T follicular helper cell (primary cell): Measurements from ENCODE around the gene GAK.

Source experiments
- DNase-seq: peaks from one replicate; pipeline ENCODE4 v3.0.0-alpha.2; 2020; ENCODE audit warnings: low read depth

Gene GAK

DNA sequence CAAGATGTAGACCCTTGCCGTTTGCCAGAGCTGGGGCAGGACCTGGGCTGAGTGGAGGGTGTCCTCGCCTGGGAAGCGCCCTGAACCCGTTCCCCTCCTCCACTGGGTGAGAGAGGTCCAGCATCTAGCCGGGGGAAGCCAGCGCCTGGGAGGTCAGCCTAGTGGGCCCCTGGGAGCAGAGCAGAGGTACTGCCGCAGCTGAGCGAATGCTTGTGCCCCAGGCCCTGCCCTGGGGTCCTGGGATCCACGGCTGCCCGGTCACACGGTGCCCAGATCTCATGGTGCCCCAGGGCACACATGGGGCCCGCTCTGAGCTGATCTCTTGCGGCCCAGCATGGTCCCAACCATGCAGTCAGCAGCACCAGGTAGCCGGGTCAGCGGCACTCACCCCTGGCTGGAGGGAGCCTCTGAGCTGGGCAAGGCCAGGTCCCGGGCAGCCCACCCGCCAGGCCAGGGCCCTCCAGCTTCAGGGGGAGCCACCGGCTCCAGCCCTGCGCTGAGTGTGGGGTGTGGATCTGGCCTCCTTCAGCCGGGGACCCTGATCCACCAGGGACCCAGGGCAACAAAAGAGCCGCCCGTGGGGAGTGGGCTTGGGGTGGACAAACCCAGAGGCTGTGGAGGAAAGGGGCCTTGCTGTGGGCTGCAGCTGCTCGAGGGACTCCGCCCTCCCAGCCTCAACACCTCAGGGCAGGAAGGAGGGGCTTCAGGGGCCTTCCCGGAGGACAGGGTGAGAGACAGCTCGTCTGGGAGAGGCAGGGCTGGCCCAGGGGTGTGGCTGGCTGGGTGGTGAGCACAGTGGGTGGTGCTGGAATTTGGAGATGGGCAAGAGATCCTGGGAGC is 102.1 kb downstream of the GAK start:
- no peak for DNase-seq

DNA sequence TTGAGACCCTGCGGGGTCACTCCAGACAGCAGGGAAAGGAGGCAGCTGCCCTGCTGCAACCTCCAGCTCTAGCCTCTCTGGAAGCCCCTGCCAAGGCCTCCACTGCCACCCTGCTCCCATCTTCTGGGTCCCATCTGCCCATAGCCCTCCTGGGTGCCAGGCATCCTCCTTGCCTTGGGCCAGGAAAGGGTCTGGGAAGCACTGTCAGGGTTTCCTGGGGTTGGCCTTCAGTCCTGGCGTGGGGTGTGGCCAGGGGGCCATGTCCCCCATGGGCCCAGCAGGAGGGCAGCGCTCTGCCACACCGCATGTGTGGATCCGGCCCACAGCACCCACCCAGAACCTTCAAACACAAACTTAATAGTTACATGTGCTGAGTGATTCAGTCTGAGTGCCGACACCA is 102.8 kb downstream of the GAK start:
- DNase-seq, result no peak

- DNase-seq, result no peak
Observed at GRCh38 chr4:828641-829271, 103.4 kb downstream of the GAK start.

- DNase-seq, result no peak
Observed at GRCh38 chr4:827209-828081, 104.7 kb downstream of the GAK start.

DNA sequence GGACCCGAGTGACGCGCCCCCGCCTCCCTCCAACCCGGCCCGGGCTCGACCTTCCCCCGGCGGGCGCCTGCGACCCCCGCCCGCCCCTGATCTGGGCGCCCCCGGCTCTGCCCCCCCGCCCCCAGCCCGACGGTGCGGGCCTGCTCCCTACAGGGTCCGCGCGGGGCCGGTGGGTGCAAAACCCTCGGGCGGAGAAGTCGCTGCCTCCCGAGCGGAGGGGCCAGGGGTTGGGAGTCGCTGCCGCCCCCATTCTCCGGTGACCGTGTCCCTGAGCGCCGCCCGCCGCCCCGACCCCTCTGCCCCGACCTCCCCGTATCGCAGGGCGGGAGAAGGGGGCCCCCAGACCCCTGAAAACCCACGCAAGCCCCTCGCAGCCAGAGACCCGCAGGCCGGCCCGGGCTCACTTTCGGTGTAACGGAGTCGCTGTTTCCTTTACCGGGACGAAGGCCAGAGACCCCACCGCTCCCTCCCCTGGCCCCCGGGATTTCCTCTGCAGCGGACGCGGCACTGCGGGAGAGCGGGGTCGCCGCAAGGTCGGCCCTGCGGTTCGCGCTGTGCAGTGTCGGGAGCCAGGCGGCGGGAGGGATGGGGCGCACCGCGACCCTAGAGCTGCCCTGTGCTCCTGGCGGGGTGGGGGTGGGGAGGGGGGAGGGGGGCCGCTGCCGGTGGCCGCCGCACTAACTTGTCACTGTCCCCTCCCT is 105.5 kb downstream of the GAK start:
- no peak for DNase-seq

DNA sequence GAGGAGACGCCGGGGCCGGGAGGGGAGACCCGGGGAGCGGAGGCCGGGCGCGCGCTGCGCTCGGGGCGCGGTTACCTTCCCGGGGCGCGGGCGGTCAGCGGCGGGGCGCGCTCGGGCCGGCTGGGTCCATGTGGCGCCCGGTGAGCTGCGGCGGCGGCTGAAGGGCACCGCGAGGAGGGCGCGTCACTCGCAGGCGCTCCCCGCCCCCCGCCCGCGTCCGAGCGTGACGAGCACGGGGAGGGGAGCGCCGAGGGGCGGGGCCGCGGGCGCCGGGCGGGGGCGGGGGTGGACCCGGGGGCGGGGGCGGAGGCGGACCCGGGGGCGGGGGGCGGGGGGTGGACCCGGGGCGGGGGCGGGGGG is 106.2 kb downstream of the GAK start, which contains the start of gene CPLX1:
CPLX1 (minus strand) TSS at position 159 of the 360 bp plus-strand sequence. CDS start 1,607 bp downstream, outside the sequence.
- DNase-seq, result no peak

GRCh38 chr4:825063-825970 is 106.8 kb downstream of the GAK start:
- DNase-seq, result no peak

DNA sequence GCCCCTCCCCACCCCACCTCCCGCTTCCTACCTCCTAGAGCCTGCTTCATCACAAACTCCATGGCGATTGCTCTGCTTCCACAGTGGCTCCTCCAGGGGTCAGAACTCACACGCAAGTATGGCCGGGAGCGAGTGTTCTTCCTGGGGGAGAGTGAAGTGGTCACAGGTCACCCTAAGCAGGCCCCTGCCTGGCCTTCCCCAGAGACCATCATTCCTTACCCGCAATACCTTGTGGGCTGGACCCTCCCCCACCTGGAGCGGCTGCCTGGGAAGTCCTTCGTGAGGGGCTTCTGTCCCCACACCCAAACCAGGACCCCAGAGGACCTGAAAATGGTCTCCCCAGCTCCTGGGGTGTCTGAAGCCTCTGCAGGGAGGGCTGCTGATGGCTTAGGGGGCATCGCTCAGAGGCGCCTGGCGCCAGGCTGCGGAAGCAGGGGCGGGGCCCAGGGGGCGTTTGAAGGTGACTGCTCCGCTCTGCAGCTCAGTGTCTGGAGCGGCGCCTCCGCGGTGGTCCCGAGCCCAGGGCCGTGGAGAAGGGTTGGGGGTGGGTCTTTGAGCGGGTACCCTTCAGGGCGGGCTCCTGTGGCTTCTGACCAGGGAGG is 107.6 kb downstream of the GAK start:
- DNase-seq, result no peak

GRCh38 chr4:823761-824460 is 108.2 kb downstream of the GAK start:
- no peak for DNase-seq

DNA sequence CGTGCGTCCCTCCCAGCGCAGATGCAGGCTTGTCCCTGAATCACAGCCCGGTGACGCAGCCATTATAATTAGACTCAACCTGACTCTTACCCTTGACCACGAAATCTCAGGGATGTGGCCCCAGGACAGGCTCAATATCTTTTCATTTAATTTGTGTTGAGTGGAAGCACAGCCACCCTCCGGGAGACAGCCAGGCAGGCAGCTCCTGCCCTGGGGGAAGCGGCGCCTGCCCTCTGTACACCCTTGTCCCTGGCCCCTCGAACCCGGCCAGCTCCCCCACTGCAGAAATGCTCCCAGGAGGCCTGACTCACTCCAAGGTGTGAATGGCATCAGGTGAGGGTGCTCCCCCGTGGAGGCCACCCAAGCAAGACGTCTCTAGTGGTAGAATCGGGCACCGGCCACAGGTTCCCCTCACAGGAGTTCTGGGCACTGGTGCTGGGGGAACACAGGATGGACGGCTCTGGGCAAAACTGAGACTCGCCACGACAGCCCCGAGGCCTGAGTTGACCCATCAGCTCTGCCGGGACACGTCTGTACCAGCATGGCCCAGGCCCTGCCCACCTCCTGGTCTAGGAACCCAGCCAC is 108.8 kb downstream of the GAK start:
- DNase-seq, result no peak

- no peak for DNase-seq
Observed at GRCh38 chr4:822361-823175, 109.5 kb downstream of the GAK start.

GRCh38 chr4:821631-822030 is 110.5 kb downstream of the GAK start:
- DNase-seq, result no peak

- no peak for DNase-seq
Observed at GRCh38 chr4:821181-821591, 110.9 kb downstream of the GAK start.

DNA sequence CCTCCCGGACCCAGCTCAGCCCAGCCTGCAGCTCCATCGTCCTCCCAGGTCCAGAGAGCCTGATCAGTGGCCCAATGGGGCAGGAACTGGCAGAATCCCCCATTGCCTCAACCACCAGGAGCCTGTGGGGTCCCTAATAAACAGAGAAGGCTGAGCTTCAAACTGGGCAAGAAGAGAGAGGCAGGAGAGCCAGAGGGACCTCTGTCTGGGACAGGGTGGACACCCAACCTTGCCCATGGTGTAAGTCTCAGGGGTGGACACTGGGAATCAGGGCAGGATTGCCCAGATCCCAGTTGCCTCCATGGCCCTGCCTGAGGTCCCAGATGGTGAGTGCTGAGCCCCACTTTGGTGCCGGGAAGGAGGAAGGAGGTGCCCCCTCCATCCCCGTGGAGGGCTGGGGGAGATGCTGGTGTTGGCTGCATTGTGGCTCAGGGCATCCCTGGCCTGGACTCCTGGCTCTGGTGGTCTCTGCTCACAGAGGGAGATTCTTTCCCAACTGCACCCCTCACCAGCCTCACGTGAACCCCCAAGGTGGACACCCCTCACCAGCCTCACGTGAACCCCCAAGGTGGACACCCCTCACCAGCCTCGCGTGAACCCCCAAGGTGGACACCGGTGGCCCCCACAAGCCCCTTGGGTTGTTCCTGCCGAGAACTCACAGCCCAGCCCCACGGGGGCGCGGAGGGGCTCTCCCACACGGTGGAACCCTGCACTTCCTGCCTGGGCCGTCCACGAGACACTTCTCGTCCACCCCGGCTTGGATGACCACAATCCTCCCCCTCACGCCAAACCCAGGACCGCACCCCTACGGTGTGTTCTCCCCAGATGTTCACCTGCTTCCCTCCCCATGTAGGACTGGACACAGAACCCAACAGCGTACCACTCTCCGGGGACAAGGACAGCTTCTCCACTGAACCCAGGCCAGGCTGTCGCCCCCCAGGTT is 111.6 kb downstream of the GAK start:
- DNase-seq, result no peak

DNA sequence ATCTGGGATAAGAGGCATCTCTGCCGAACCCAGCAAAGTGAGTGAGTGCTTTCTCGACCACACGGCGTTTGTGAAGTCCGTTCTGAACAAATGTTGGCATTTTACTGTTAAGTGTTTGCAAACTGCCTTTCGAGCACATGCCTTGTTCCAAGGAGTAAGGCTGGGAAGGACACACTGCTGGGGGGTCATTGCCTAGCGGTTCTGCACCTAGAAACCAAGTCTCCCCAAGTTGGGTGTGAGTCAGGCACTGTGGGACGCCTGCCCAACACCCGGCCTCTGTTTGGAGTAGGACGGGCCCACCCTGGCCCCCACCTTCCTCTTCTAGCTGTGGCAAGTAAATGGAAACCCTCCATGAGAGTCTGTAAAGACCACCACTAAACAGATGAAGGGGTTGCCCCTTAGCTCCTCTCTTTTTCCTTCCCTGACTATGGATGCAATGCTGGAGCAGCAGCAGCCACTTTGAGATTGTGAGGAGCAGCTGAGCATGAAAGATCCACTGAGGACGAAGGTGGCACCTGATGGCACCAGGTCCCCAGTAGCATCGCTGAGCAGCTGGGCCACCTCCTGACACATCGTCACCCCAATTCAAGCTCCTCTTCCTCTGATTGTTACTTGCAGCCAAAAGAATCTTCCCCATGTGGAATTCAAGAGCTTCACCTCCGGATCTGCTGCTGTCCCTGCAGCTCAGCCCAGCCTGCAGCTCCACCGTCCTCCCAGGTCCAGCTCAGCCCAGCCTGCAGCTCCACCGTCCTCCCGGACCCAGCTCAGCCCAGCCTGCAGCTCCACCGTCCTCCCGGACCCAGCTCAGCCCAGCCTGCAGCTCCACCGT is 112.5 kb downstream of the GAK start:
- DNase-seq, result no peak
